IPS DF 4.7 (cell line): ENCODE measurements around the gene MRI1.
"Not testable (repeated sequence)": the region's sequence is repeated elsewhere in the genome, so short reads cannot be mapped to it uniquely, and the experiment has no call there.

Experiments
- DNase-seq: peaks from one replicate; pipeline ENCODE4 v3.0.0-alpha.2; 2013; ENCODE audit warnings: low spot score; ENCODE audit errors: extremely low read depth

The MRI1 gene

GRCh38 chr19:13793317-13793716, 29.0 kb downstream of the MRI1 start:
- not testable (repeated sequence) for DNase-seq

- no peak for DNase-seq
These were observed 30.1 kb downstream of the MRI1 start for GRCh38 chr19:13794398-13794756.

- peak; percentile 99 for DNase-seq
These were observed 30.7 kb downstream of the MRI1 start, which contains the start of gene ZSWIM4 for GRCh38 chr19:13794757-13795589. TSS of gene ZSWIM4 (plus strand) at chr19:13795443. CDS start at chr19:13795649, 206 bp downstream.

GRCh38 chr19:13795595-13796300, 31.4 kb downstream of the MRI1 start:
- no peak for DNase-seq

GRCh38 chr19:13796301-13797057, 32.2 kb downstream of the MRI1 start:
- no peak for DNase-seq

- no peak for DNase-seq
These were observed 32.7 kb downstream of the MRI1 start for GRCh38 chr19:13797058-13797440.

- DNase-seq: no peak
These were observed 33.5 kb downstream of the MRI1 start for GRCh38 chr19:13797870-13798269.

- DNase-seq: no peak
These were observed 35.3 kb downstream of the MRI1 start for GRCh38 chr19:13799669-13800068.

GRCh38 chr19:13803038-13803437, 38.7 kb downstream of the MRI1 start:
- DNase-seq: no peak

GRCh38 chr19:13804830-13805683, 40.7 kb downstream of the MRI1 start:
- no peak for DNase-seq

- no peak for DNase-seq
These were observed 42.4 kb downstream of the MRI1 start for GRCh38 chr19:13806728-13807127.

GRCh38 chr19:13807421-13808021, 43.2 kb downstream of the MRI1 start:
- DNase-seq: no peak

- DNase-seq: no peak
These were observed 44.5 kb downstream of the MRI1 start for GRCh38 chr19:13808856-13809255.

- no peak for DNase-seq
These were observed 48.2 kb downstream of the MRI1 start for GRCh38 chr19:13812544-13812943.

- DNase-seq: no peak
These were observed 48.8 kb downstream of the MRI1 start for GRCh38 chr19:13813147-13813546.

- no peak for DNase-seq
These were observed 50.2 kb downstream of the MRI1 start for GRCh38 chr19:13814550-13814949.

GRCh38 chr19:13817018-13817614, 52.8 kb downstream of the MRI1 start:
- peak; percentile 98 for DNase-seq

- DNase-seq: no peak
These were observed 53.5 kb downstream of the MRI1 start for GRCh38 chr19:13817615-13818371.

- no peak for DNase-seq
These were observed 54.9 kb downstream of the MRI1 start for GRCh38 chr19:13819238-13819637.
